GM21526 (cell line): ENCODE measurements around the gene C4BPB.

Experiments used
- ATAC-seq: cut with Tn5 transposase; IDR thresholded peaks from one replicate; pipeline ENCODE4 v1.9.1; 2021; ENCODE audit warnings: moderate library complexity; ENCODE audit not compliant: unreplicated experiment, low FRiP score

Gene C4BPB

GRCh38 chr1:207058878-207059867 is 29.5 kb upstream of the C4BPB start:
- no peak for ATAC-seq

- no peak for ATAC-seq
Measured at GRCh38 chr1:207059881-207060280, 28.8 kb upstream of the C4BPB start.

- no peak for ATAC-seq
Measured at GRCh38 chr1:207060596-207060995, 28.1 kb upstream of the C4BPB start.

GRCh38 chr1:207062058-207062457 is 26.6 kb upstream of the C4BPB start:
- ATAC-seq: no peak

GRCh38 chr1:207063014-207063413 is 25.6 kb upstream of the C4BPB start:
- no peak for ATAC-seq

GRCh38 chr1:207064561-207064960 is 24.1 kb upstream of the C4BPB start:
- ATAC-seq: no peak

GRCh38 chr1:207067185-207067584 is 21.5 kb upstream of the C4BPB start:
- ATAC-seq: no peak

- no peak for ATAC-seq
Measured at GRCh38 chr1:207067665-207068064, 21.0 kb upstream of the C4BPB start.

GRCh38 chr1:207069061-207069460 is 19.6 kb upstream of the C4BPB start:
- no peak for ATAC-seq

- no peak for ATAC-seq
Measured at GRCh38 chr1:207069858-207070506, 18.7 kb upstream of the C4BPB start.

- no peak for ATAC-seq
Measured at GRCh38 chr1:207070811-207071210, 17.8 kb upstream of the C4BPB start.

GRCh38 chr1:207071426-207071825 is 17.2 kb upstream of the C4BPB start:
- ATAC-seq: no peak

- no peak for ATAC-seq
Measured at GRCh38 chr1:207072233-207072632, 16.4 kb upstream of the C4BPB start.

GRCh38 chr1:207073906-207074820 is 14.5 kb upstream of the C4BPB start:
- ATAC-seq: no peak

GRCh38 chr1:207076181-207076955 is 12.3 kb upstream of the C4BPB start:
- no peak for ATAC-seq

GRCh38 chr1:207077012-207077411 is 11.6 kb upstream of the C4BPB start:
- ATAC-seq: no peak

- ATAC-seq: peak; percentile 55
Measured at GRCh38 chr1:207077470-207078377, 10.9 kb upstream of the C4BPB start.

- no peak for ATAC-seq
Measured at GRCh38 chr1:207078578-207079132, 10.0 kb upstream of the C4BPB start.
